Nephron (organoid): ENCODE data around the gene PIAS4.

ENCODE experiments used
- H3K27ac Mint-ChIP-seq, 3 experiments: 2 replicates each; pipeline ENCODE4 v1.8.0; 2020; ENCODE audit warnings: mixed read lengths in 3 of 3, mild to moderate bottlenecking in 2 of 3, moderate library complexity in 1 of 3
- H3K27me3 Mint-ChIP-seq: 2 replicates; pipeline ENCODE4 v1.8.0; 2021; ENCODE audit warnings: low read depth, mild to moderate bottlenecking, moderate library complexity, mixed read lengths
- H3K36me3 Mint-ChIP-seq: 2 replicates; pipeline ENCODE4 v1.8.0; 2020; ENCODE audit warnings: low read depth, mixed read lengths
- H3K4me1 Mint-ChIP-seq: 2 replicates; pipeline ENCODE4 v1.8.0; 2020; ENCODE audit warnings: mixed read lengths
- H3K4me3 Mint-ChIP-seq, 3 experiments: 2 replicates each; pipeline ENCODE4 v1.8.0; 2020; ENCODE audit warnings: mild to moderate bottlenecking in 3 of 3, mixed read lengths in 3 of 3, moderate library complexity in 2 of 3
- H3K9me3 Mint-ChIP-seq: 2 replicates; pipeline ENCODE4 v1.8.0; 2020; ENCODE audit warnings: mixed read lengths
- CTCF ChIP-seq, 3 experiments: fragments of 200-600 bp; sonication (generic); IDR thresholded peaks; one replicate each; pipeline ENCODE4 v1.5.0; 2021; ENCODE audit warnings: antibody characterized with exemption in 3 of 3; ENCODE audit not compliant: unreplicated experiment in 3 of 3

PIAS4 gene

GRCh38 chr19:4033028-4033956 lies 25.8 kb downstream of the PIAS4 start:
- no peak for TF ChIP-seq CTCF (IDR thresholded peaks at IDR 0.05; ENCODE audit: unreplicated experiment in 3 of 3)
- Mint-ChIP-seq H3K27me3 (no peaks in the 10 kb centered on the region), H3K9me3 (no peaks in the 10 kb centered on the region), H3K4me1 (no peaks in the 10 kb centered on the region), H3K4me3 (no peak overlapping the region), H3K27ac (no peak overlapping the region), H3K36me3 (peaks cover 12% of the 10 kb centered on the region)

GRCh38 chr19:4034048-4035017 lies 26.8 kb downstream of the PIAS4 start:
- no peak overlapping the region for H3K4me3 Mint-ChIP-seq
- TF ChIP-seq CTCF (IDR thresholded peaks at IDR 0.05; ENCODE audit: unreplicated experiment in 3 of 3): no peak
- H3K9me3 Mint-ChIP-seq: no peaks in the 10 kb centered on the region
- H3K36me3 Mint-ChIP-seq: peaks cover 9% of the 10 kb centered on the region
- no peaks in the 10 kb centered on the region for H3K4me1 Mint-ChIP-seq
- no peaks in the 10 kb centered on the region for H3K27me3 Mint-ChIP-seq
- H3K27ac Mint-ChIP-seq: no peak overlapping the region

GRCh38 chr19:4035018-4035566 lies 27.6 kb downstream of the PIAS4 start:
- Mint-ChIP-seq H3K27me3 (no peaks in the 10 kb centered on the region), H3K4me1 (no peaks in the 10 kb centered on the region), H3K9me3 (no peaks in the 10 kb centered on the region), H3K4me3 (no peak overlapping the region), H3K27ac (no peak overlapping the region), H3K36me3 (peaks cover 9% of the 10 kb centered on the region)
- no peak for TF ChIP-seq CTCF (IDR thresholded peaks at IDR 0.05; ENCODE audit: unreplicated experiment in 3 of 3)

- Mint-ChIP-seq H3K4me1 (no peaks in the 10 kb centered on the region), H3K4me3 (no peak overlapping the region), H3K9me3 (no peaks in the 10 kb centered on the region), H3K27me3 (no peaks in the 10 kb centered on the region), H3K27ac (no peak overlapping the region), H3K36me3 (peaks cover 14% of the 10 kb centered on the region)
- no peak for TF ChIP-seq CTCF (IDR thresholded peaks at IDR 0.05; ENCODE audit: unreplicated experiment in 3 of 3)
Measured at GRCh38 chr19:4035582-4035981, 28.0 kb downstream of the PIAS4 start.

GRCh38 chr19:4036576-4037300 lies 29.2 kb downstream of the PIAS4 start:
- no peaks in the 10 kb centered on the region for H3K4me1 Mint-ChIP-seq
- H3K27ac Mint-ChIP-seq: no peak overlapping the region
- peaks cover 11% of the 10 kb centered on the region for H3K36me3 Mint-ChIP-seq
- no peaks in the 10 kb centered on the region for H3K9me3 Mint-ChIP-seq
- TF ChIP-seq CTCF (IDR thresholded peaks at IDR 0.05; ENCODE audit: unreplicated experiment in 3 of 3): no peak
- H3K4me3 Mint-ChIP-seq: no peak overlapping the region
- H3K27me3 Mint-ChIP-seq: no peaks in the 10 kb centered on the region
